Dendritic cell treated with granulocyte-macrophage colony-stimulating factor and Interleukin-4, amounts not matched to agents 40 ng/mL and 50 ng/mL, for 4 days (primary cell): Measurements from ENCODE around the gene CDK2AP2.
A peak's percentile ranks its signal among the peaks of the same experiment; 100 is the strongest.
"Not testable (repeated sequence)": the region's sequence is repeated elsewhere in the genome, so short reads cannot be mapped to it uniquely, and the experiment has no call there.

Experiments used
- H3K27ac Mint-ChIP-seq: one replicate; pipeline ENCODE4 v1.8.0; 2022; ENCODE audit warnings: mild to moderate bottlenecking, mixed read lengths
- H3K27me3 Mint-ChIP-seq: one replicate; pipeline ENCODE4 v1.8.0; 2022; ENCODE audit warnings: mild to moderate bottlenecking, mixed read lengths
- H3K36me3 Mint-ChIP-seq: one replicate; pipeline ENCODE4 v1.8.0; 2022; ENCODE audit warnings: low read depth, mixed read lengths
- H3K4me1 Mint-ChIP-seq: one replicate; pipeline ENCODE4 v1.8.0; 2022; ENCODE audit warnings: low read depth, mixed read lengths
- H3K4me3 Mint-ChIP-seq: one replicate; pipeline ENCODE4 v1.8.0; 2022; ENCODE audit warnings: mild to moderate bottlenecking, moderate library complexity, mixed read lengths
- H3K9me3 Mint-ChIP-seq: one replicate; pipeline ENCODE4 v1.8.0; 2022; ENCODE audit warnings: mixed read lengths
- intact Hi-C: fragments of 100-400 bp; cut with micrococcal nuclease; formaldehyde crosslinking; loops from one replicate; pipeline ENCODE4 v1.15.0; 2022

The CDK2AP2 gene

GRCh38 chr11:67465530-67465929 lies 42.4 kb downstream of the CDK2AP2 start:
- Mint-ChIP-seq H3K4me3 (peak overlapping the region; percentile 95), H3K36me3 (peaks cover 34% of the 10 kb centered on the region), H3K27ac (peak overlapping the region; percentile 96), H3K4me1 (peaks cover 59% of the 10 kb centered on the region)
- not testable (repeated sequence) for H3K9me3 Mint-ChIP-seq, H3K27me3 Mint-ChIP-seq
- intact Hi-C loops = loop anchor here (5.0 kb wide), 2 partner anchors 38 to 42 kb away; partner anchors contain the start of genes CDK2AP2, PITPNM1 and RPS6KB2

DNA sequence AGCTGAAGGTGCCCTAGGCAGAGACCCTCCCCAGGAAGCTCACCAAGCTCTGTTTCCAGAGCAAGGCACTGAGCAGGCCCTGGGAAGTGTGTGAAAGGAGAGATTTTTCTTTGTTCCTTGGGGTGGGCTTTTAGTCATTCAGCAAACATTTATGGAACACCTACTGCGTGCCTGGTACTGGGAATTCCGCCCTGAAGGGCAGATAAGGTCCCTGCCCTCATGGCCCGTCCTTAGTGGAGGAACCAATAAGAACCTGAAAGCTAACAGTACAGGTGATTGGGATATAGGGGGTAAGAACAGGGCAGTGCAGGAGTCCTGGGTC lies 42.8 kb downstream of the CDK2AP2 start:
- intact Hi-C loops = loop anchor here (5.0 kb wide), 2 partner anchors 38 to 42 kb away; partner anchors contain the start of genes CDK2AP2, PITPNM1 and RPS6KB2
- Mint-ChIP-seq H3K9me3 (no peaks in the 10 kb centered on the region), H3K4me3 (peak overlapping the region; percentile 95), H3K27ac (peak overlapping the region; percentile 96), H3K27me3 (peaks cover 9% of the 10 kb centered on the region), H3K36me3 (peaks cover 34% of the 10 kb centered on the region), H3K4me1 (peaks cover 59% of the 10 kb centered on the region)

DNA sequence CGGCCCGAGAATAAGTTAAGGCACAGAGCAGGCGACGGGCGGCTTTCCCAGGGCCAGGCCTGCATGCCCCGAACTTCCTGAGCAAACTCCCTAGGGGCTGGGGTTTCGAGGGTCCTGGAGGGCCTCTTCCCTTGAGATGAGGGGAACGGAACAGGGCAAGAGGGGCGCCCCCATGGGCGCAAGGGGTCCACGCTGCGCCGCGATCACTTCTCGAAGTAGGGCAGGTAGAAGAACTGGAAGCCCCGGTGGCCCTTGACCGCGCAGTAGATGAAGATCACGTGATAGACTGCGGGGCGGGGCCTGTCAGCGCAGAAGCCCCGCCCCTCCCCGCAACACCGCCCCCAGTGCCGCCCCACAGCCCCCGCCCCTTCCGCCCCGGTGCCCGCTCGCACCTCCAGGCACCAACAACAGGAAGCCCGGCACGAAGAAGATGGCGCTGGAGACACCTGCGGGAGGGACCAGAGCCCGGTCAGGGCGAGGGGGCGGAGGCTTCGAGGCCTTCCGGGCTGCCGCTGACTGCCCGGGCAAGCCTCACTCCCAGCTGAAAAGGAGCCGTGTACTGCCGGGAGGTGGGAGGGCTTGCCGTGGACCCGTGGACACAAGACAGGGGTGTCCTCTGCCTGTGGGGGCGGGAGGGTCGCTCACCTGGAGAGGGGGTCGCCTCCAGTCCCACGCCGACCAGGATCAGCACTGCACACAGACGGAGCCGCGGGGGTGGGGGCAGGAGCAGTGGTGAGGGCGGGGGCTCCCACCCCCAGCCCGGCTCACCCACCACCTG lies 43.4 kb downstream of the CDK2AP2 start:
- H3K4me3 Mint-ChIP-seq = peak overlapping the region; percentile 95
- peaks cover 60% of the 10 kb centered on the region for H3K4me1 Mint-ChIP-seq
- H3K27ac Mint-ChIP-seq = peak overlapping the region; percentile 96
- no peaks in the 10 kb centered on the region for H3K9me3 Mint-ChIP-seq
- H3K36me3 Mint-ChIP-seq = peaks cover 34% of the 10 kb centered on the region
- intact Hi-C loops = loop anchor here (5.0 kb wide), 2 partner anchors 37 to 43 kb away; partner anchors contain the start of genes CDK2AP2, PITPNM1 and RPS6KB2
- H3K27me3 Mint-ChIP-seq = peaks cover 9% of the 10 kb centered on the region

DNA sequence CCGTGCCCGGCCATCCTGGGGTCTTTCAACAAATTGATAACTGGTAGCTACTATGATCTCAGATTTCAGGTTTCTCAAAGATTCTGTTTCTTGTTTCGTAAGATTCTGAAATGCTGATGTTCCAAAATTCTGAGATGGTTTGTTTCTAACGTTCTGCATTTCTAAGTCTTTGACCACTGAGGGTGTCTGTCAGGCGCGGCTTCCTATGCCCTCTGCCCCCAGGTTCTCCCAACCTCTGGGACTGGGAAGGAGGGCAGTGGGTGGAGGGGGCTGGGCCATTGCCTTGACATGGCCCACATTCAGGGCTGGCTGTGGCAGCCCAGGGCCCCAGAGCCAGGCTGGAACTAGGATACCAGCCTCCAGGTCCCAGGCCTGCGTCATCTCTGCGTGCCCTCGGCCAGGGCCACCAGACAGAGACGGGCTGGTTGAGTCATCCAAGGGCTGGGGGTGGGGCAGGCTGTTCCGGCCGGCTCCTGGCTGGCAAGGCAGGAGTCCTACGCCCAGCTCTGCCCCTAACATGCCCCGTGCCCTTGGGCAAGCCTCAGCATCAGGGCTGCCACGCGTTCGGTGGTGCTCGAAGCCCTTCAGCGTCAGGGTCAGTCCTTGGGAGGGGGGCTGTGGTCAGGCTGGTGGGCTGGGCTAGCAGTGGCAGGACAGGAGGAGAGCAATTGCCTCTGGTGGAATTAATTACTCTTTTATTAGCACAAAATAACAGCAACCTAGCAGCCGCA lies 44.1 kb downstream of the CDK2AP2 start:
- H3K4me3 Mint-ChIP-seq = peak overlapping the region; percentile 95
- peaks cover 9% of the 10 kb centered on the region for H3K27me3 Mint-ChIP-seq
- H3K9me3 Mint-ChIP-seq = no peaks in the 10 kb centered on the region
- H3K36me3 Mint-ChIP-seq = peaks cover 33% of the 10 kb centered on the region
- peaks cover 57% of the 10 kb centered on the region for H3K4me1 Mint-ChIP-seq
- intact Hi-C loops = no loop called here
- peak overlapping the region; percentile 96 for H3K27ac Mint-ChIP-seq

DNA sequence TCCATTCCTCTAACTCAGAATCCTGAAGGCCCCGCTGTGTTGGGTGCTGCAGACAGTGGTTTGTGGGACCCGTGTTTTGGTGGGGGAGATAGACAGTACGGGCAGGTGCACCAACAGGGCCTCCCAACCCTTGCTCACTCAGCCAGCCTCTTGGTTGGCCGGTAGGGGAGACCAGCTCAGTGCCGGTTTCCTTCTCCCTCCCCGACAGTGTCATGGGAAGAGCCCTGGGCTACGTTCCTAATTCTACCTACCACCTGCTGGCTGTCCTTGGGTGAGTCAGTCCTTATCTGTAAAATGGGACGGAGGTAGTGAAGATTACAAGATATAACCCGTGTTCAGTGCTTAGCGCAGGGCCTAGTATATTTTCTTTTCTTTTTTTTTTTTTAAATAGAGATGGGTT lies 44.8 kb downstream of the CDK2AP2 start:
- intact Hi-C loops = no loop called here
- Mint-ChIP-seq H3K27ac (peak overlapping the region; percentile 96), H3K36me3 (peaks cover 27% of the 10 kb centered on the region), H3K4me3 (no peak overlapping the region), H3K4me1 (peaks cover 52% of the 10 kb centered on the region), H3K27me3 (peaks cover 9% of the 10 kb centered on the region), H3K9me3 (no peaks in the 10 kb centered on the region)

DNA sequence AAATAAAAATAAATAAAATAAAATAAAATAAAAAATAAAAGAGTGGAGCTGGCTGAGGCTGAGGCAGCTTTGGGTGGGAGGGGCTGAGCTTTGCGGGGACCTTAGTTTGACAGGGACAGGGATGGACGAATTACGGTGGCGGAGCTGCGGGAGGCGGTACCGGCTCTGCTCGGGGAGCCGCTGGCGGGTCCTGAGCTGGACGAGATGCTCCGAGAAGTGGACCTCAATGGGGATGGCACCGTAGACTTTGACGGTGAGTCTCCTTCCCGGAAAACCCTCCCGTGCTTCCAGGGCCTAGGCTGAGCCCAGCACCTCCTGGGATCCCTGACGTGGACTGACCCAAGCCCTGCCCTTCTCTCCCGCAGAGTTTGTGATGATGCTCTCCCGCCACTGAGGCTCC lies 49.7 kb downstream of the CDK2AP2 start:
- Mint-ChIP-seq H3K4me3 (no peak overlapping the region), H3K27ac (no peak overlapping the region), H3K9me3 (no peaks in the 10 kb centered on the region), H3K27me3 (peaks cover 3% of the 10 kb centered on the region), H3K4me1 (peaks cover 29% of the 10 kb centered on the region), H3K36me3 (no peaks in the 10 kb centered on the region)
- intact Hi-C loops = no loop called here

DNA sequence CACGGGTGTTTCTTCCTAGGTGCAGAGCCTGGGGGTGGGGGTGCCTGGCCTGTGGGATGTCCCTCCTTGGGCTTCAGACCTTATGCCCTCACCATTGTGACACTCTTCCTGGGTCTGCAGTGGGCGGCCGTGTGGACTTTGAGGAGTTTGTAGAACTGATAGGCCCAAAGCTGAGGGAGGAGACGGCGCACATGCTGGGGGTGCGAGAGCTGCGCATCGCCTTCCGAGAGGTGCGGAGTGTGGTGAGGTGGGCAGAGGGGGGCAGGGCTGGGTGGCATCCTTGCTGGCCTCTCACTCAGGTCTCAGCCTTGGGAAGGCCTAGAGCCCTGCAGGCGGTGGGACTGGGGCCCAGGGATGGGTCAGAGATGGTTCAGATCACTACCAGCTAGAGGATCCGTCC lies 50.5 kb downstream of the CDK2AP2 start:
- H3K27ac Mint-ChIP-seq = no peak overlapping the region
- no peaks in the 10 kb centered on the region for H3K9me3 Mint-ChIP-seq
- peaks cover 3% of the 10 kb centered on the region for H3K27me3 Mint-ChIP-seq
- intact Hi-C loops = no loop called here
- no peak overlapping the region for H3K4me3 Mint-ChIP-seq
- H3K4me1 Mint-ChIP-seq = peaks cover 32% of the 10 kb centered on the region
- H3K36me3 Mint-ChIP-seq = no peaks in the 10 kb centered on the region
